ENCODE results near the gene CTSL.

The CTSL gene

GRCh38 chr9:87676976-87677775 lies 48.7 kb upstream of the CTSL start:
- no peak overlapping the region for H3K4me3 ChIP-seq (ENCODE audit: low read depth, low read length)
- TF ChIP-seq ZNF341 (tag by site-specific recombination; IDR thresholded peaks at IDR 0.05; ENCODE audit: low read depth) (no peak), ZNF585B (tag by site-specific recombination; IDR thresholded peaks at IDR 0.05) (no peak), ZNF48 (tag by site-specific recombination; IDR thresholded peaks at IDR 0.05) (no peak), ZNF768 (tag by site-specific recombination; IDR thresholded peaks at IDR 0.05) (no peak), ZNF677 (tag by site-specific recombination; IDR thresholded peaks at IDR 0.05) (no peak), ZBTB49 (tag by site-specific recombination; IDR thresholded peaks at IDR 0.05; ENCODE audit: low read depth) (no peak), ZFP3 (tag by site-specific recombination; IDR thresholded peaks at IDR 0.05; ENCODE audit: low read depth) (no peak), EGR2 (tag by site-specific recombination; IDR thresholded peaks at IDR 0.05; ENCODE audit: low read depth) (no peak), PATZ1 (tag by site-specific recombination; IDR thresholded peaks at IDR 0.05) (no peak), ZNF561 (tag by site-specific recombination; IDR thresholded peaks at IDR 0.05; ENCODE audit: borderline replicate concordance) (no peak), ZIC2 (tag by site-specific recombination; IDR thresholded peaks at IDR 0.05) (no peak), ZBTB11 (tag by site-specific recombination; conservative IDR thresholded peaks at IDR 0.05; ENCODE audit: low read depth) (no peak), ZNF629 (tag by site-specific recombination; IDR thresholded peaks at IDR 0.05) (no peak), KLF8 (tag by site-specific recombination; IDR thresholded peaks at IDR 0.05) (no peak), SP2 (tag by site-specific recombination; IDR thresholded peaks at IDR 0.05) (no peak)
- H3K36me3 ChIP-seq (ENCODE audit: control insufficient read depth in 2 of 2, insufficient read depth in 1 of 2, low read length in 2 of 2), result peaks cover 0 to 14% of the 10 kb centered on the region in 2 experiments; a peak in 1 of 3 replicates
- ChIA-PET POLR2A (interaction anchor here (0.9 kb wide), 1 partner anchor 49 kb away, joined by 3 read pairs; the partner anchor contains the start of gene CTSL), CTCF (interaction anchor here (0.7 to 3.0 kb wide), 4 partner anchors 13 to 138 kb away, joined by 3 to 11 read pairs (median 4); no protein-coding TSS in a partner anchor)
- H3K4me1 ChIP-seq (ENCODE audit: control insufficient read depth, insufficient read depth, low read length), result no peaks in the 10 kb centered on the region
- no peak overlapping the region for H3K27ac ChIP-seq (ENCODE audit: extremely low read depth, low read depth, low read length)
- H3K9me3 ChIP-seq (ENCODE audit: control insufficient read depth, insufficient read depth, low read depth, low read length), result no peaks in the 10 kb centered on the region
